ENCODE data around the gene FZR1. TPM values are rescaled to one million over a fixed set of nuclear protein-coding genes. Genes with fewer than 3 reads are reported as not detected.
"Not testable (repeated sequence)": the region's sequence is repeated elsewhere in the genome, so short reads cannot be mapped to it uniquely, and the experiment has no call there.

The FZR1 gene
- total RNA-seq, 1 experiment from 2014 or later: 81.3 TPM

GRCh38 chr19:3492131-3492839 is 13.8 kb upstream of the FZR1 start:
- no peak for DNase-seq (ENCODE audit: low spot score)
- in situ Hi-C loops (cut with HindIII; ENCODE audit: low sequenced_read_pairs): no loop called here

DNA sequence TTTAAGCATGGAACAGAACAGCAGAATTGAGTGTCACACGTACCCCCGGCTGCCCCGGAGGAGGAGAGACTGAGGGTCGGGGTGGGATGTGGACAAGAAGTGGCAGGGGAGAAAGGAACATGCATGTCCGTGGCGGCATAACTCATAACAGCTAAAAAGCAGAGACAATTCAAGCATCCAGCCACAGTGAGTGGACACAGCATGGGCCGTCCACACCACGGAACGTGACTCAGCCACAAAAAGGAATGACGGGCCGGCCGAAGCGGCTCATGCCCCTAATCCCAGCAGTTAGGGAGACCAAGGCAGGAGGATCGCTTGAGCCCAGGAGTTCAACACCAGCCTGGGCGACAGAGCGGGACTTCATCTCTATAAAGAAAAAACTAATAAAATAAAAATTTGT is 13.2 kb upstream of the FZR1 start:
- in situ Hi-C loops (cut with HindIII; ENCODE audit: low sequenced_read_pairs): no loop called here

GRCh38 chr19:3493651-3494050 is 12.5 kb upstream of the FZR1 start:
- in situ Hi-C loops (cut with HindIII; ENCODE audit: low sequenced_read_pairs): no loop called here
- DNase-seq (ENCODE audit: low spot score): no peak

More for the DNA sequence above, 13.2 kb upstream of the FZR1 start:
- no peak for DNase-seq (ENCODE audit: low spot score)

DNA sequence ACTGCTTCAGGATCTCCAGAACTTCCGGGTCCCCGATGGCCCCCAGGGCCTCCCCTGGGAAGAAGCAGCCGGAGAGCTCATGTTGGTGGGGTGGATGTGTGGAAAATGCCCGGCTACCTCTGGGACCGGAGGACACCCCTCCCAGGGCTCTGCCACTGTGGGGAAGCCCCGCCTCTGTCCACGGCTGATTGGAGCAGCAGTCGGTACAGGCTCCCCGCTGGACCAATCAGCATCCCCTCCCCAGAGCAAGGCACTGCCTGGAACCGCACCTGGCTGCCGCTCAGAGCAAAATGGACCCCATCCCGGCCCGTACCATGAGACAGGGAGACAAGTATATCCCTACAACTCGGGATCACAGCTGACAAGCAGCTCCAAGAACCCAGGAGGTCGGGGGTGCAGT is 12.1 kb upstream of the FZR1 start:
- in situ Hi-C loops (cut with HindIII; ENCODE audit: low sequenced_read_pairs): no loop called here
- no peak for DNase-seq (ENCODE audit: low spot score)

DNA sequence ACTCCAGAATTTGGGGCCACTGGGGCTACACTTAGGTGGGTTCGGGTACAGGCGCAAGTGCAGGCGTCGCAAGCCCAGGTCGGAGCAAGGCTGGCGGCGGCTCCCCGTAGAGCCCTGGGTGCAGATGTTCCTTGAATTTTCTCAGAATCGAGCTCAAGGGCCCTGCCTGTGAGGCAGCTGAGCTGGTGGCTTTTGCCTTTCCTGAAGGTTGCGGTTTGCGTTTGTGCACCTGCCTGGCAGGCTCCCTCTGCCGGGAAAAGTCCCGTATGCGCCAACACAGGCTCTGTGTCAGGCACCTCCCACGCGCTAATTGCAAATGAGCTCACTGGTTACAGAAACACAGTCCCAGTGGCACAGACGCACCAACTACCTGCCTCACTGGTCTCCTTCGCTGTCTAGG is 11.6 kb upstream of the FZR1 start:
- no peak for DNase-seq (ENCODE audit: low spot score)
- in situ Hi-C loops (cut with HindIII; ENCODE audit: low sequenced_read_pairs): no loop called here

GRCh38 chr19:3496392-3497273 is 9.5 kb upstream of the FZR1 start:
- no peak for DNase-seq (ENCODE audit: low spot score)
- in situ Hi-C loops (cut with HindIII; ENCODE audit: low sequenced_read_pairs): no loop called here

GRCh38 chr19:3497757-3498520 is 8.2 kb upstream of the FZR1 start:
- no peak for DNase-seq (ENCODE audit: low spot score)
- in situ Hi-C loops (cut with HindIII; ENCODE audit: low sequenced_read_pairs): no loop called here

GRCh38 chr19:3499738-3500428 is 6.2 kb upstream of the FZR1 start:
- in situ Hi-C loops (cut with HindIII; ENCODE audit: low sequenced_read_pairs): no loop called here
- no peak for DNase-seq (ENCODE audit: low spot score)

DNA sequence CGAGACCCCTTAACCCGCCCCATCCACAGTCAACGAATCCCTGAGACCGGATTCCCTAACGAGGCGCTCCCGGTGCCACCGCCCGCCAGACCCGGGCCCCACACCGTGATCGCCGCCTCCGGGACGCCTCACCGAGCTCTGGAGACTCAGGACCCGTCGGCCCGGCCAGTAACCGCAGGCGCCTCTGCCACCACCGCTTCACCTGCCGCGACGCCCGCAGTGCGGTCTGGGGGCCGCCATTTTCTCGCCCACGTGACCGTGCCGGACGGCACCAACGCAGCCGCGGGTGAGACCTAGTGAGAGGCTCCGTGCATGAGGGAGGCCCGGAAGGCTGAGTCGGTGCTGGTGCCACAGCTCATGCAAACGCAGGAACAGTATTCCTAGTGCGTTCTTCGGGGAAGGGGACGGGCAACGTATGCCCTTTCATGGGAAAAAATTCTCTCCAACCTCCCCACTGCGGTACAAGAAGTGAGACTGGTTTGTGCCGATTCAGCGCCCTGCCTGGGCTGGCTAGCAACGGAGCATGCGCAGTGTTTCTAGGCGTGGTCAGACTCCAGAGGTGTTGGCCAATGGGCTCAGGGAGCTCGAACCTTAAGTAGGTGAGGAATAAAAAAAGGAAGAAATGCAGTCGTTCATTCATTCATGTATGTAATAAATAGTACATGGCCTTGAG is 5.5 kb upstream of the FZR1 start, which contains the start of gene DOHH:
TSS of gene DOHH (minus strand) at position 246 of the 673 bp plus-strand sequence. CDS start 3,860 bp downstream, outside the sequence.
- in situ Hi-C loops (cut with HindIII; ENCODE audit: low sequenced_read_pairs): no loop called here

DNA sequence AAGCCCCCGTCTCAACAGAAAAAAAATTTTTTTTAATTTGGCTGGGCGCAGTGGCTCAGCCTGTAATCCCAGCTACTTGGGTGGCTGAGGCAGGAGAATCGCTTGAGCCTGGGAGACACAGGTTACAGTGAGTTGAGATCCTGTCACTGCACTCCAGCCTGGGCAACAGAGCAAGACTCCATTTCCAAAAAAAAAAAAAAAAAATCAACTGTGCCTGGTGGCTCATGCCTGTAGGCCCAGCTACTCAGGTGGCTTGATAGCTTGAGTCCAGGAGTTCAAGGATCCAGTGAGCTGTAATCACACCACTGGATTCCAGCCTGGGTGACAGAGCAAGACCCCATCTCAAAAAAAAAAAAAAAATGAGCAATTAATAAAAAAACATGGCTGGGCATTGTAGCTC is 4.3 kb upstream of the FZR1 start:
- DNase-seq (ENCODE audit: low spot score): no peak

More for the DNA sequence above, 5.5 kb upstream of the FZR1 start, which contains the start of gene DOHH:
- DNase-seq (ENCODE audit: low spot score): peak; percentile 98

GRCh38 chr19:3503036-3503572 is 3.0 kb upstream of the FZR1 start:
- in situ Hi-C loops (cut with HindIII; ENCODE audit: low sequenced_read_pairs): no loop called here
- DNase-seq (ENCODE audit: low spot score): no peak

More for the DNA sequence above, 4.3 kb upstream of the FZR1 start:
- in situ Hi-C loops (cut with HindIII; ENCODE audit: low sequenced_read_pairs): no loop called here

GRCh38 chr19:3504735-3505134 is 1.4 kb upstream of the FZR1 start:
- no peak for DNase-seq (ENCODE audit: low spot score)
- in situ Hi-C loops (cut with HindIII; ENCODE audit: low sequenced_read_pairs): no loop called here

DNA sequence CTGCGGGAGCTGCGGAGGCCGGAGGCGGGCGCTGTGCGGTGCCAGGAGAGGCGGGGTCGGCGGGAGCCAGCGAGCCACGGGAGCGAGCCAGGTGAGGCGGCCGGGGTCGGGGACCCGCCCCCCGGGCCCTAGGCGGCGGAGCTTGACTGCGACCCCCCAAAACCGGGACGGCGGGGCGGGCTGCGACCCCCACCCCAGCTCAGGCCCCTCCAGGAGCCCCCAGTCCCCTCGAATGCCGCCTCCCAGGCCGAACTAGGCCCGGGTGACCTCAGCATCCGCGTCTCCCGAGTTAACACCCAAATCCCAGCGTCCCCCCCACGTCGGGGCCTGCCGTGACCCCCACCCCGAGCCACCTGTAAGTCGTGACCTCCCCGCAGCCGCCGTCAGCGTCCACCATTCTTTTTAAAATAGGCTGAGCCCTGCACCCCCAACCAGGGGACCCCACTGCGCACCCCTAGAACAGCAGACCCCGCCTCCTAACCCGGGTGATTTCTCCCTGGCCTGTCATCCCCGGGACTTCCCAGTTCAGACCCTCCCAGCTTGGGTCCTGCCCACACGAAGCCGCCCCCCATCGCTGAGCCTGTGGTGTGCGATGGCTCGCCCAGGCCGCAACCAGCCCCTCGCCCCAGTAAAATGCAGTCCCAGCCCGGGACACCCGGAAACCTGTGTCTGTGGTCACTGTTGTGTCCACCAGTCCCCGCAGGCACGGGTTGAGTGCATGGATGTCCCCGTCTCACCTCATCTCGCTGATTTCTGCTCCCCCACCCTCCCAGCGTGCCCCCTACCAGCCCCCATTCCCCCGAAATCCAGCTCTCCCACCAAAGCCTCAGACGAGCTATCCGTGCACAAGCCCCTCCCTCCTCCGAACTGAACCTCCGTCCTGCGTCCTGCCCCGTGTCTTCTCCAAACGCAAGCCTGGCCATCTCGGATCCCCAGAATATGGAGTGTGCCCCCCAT is 551 bp downstream of the FZR1 start:
- in situ Hi-C loops (cut with HindIII; ENCODE audit: low sequenced_read_pairs): no loop called here
- no peak for DNase-seq (ENCODE audit: low spot score)

GRCh38 chr19:3507371-3508120 is 1.4 kb downstream of the FZR1 start:
- peak; percentile 34 for DNase-seq (ENCODE audit: low spot score)
- in situ Hi-C loops (cut with HindIII; ENCODE audit: low sequenced_read_pairs): no loop called here

DNA sequence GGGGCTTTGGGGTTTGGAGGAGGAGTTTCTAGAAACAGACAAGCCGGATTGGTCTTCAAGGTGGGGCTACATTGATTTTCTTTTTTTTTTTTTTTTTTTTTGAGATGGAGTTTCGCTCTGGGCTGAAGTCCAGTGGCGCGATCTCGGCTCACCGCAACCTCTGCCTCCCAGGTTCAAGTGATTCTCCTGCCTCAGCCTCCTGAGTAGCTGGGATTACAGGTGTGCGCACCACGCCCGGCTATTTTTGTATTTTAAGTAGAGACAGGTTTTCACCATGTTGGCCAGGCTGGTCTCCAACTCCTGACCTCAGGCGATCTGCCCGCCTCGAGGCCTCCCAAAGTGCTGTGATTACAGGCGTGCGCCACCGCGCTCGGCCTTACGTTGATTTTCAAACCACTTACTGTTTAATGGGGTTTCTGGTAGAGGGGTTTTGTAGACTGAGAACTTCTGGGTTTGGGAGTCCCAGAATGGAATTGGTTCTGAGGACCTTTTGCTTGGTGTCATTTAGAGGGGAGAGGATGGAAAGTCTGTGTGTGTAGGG is 2.1 kb downstream of the FZR1 start:
- in situ Hi-C loops (cut with HindIII; ENCODE audit: low sequenced_read_pairs); DNase-seq (ENCODE audit: low spot score): not testable (repeated sequence)

All from G401 (cell line).